Measurements from ENCODE around the gene SGCA.

SGCA gene

DNA sequence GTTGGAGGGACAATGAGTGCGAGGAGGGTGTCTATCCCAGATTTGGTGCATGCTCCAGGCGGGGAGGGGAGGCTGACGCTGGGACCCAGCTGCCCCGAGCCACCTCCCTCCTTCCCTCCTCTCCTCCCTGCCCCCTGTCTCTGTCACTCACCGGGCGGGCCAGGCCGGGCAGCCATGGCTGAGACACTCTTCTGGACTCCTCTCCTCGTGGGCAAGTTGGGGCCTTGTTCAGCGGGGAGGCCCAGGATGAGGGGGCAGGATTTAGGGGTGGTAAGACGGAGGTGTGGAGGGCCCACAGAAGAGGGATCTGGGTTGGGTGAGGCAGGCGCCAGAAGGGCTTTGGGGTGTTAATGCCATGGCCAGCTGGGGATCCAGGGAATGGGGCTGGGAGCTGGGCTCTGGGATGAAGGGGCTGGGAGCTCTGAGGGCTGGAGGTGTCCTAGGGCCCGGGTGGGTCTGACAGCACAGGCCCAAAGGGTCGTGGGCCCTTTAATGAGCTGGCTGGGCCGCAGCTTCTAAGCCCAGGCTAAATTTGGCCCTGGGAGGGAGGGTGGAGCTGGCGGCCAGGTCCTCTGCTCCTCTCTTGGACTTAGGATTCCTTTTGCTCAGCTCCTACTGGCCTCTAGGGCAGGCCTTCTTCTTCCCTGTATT is at the start of gene SGCA:
TSS of gene SGCA (plus strand) at position 139 of the 651 bp plus-strand sequence. CDS start at position 175, 36 bp downstream.
- no peak for DNase-seq

DNA sequence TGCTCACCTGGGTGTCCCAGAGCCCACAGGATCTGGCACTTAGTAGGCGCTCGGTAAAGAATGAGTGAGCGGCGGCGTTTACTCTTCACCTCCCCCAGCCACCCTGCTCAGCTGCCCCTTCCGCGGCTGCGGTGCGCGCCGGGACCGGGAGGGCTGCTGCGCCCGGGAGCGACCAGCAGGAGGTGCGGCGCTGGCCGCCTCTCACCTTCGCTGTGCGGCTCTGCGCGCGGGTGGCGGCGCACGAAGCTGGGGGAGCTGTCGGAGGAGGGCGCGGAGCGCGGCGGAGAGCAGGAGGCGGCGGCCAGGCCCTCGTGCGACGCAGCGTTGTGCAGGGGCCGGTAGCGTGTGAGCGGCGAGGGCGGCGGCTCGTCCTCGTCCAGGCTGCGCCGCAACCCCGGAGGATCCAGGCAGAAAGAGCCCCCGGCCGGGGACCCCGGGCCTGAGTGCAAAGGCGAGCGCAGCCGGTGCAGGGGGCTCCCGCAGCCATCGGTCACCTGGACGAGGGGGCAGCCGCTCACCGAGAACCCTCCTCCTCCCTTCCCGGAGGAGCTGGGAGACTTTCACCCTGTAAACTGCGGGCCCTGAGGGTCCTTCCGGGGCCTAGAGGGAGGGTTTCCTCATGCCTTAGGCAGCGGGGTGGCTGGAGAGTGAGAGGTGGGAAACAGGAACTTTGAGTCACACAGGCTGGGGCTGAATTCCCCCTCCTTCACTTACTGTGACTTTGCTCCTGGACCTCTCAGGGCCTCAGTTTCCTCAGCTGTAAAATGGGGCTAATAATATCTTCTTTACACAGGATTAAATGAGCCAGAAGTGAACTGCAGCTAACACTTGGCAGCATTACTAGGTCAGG is 48.4 kb upstream of the SGCA start:
- no peak for DNase-seq

DNA sequence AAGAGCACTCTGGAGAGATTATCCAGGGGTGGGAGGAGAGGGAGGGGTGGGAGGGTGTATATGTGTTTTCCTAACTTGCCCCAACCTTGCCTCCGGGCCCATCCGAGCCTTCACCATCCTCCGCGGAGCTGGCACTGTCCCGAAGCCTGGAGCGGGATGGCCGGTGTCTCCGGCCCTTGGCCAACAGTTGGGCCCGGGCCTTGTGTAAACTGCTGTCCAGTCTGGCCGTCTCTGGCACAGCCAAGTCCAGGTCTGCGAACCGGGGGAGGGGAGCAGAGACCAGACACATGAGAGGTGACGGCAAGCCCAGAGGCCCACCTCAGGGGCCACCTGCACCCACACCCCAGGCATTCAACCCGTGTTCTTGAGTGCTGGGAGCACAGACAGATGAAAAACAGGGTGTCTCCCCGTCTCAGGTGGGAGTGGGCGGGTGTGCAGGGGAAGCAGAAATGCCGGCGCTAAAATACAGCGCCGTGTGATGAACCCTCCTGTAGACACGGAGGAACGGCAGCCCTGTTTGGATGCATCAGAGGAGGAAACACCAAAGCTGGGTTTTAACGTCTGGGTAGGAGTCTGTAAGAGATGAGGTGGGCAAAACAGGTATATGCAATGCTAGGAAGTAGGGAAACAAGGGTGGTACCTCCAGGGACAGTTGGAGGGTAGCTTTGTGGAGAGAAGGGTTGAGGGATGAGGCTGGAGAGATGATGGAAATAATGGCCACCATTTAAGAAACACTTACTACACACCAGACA is 47.6 kb upstream of the SGCA start:
- DNase-seq: no peak

DNA sequence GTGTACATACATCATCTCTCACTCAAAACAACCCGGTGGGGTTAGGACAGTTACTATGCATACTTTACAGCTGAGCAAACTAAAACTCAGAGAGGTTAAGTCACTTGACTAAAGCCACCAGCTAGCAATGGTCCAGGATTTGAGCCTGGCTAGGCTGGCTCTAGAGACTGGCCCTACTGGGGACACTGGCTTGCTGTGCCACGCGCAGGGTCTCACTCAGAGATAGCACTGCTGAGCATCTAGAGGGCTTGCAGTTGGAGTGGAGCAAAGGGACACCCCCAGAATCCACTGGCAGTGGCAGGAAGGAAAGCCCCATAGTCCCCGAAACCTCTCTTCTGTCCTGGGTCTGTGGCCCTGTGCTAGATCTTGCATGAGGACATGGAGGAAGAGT is 47.0 kb upstream of the SGCA start:
- no peak for DNase-seq

DNA sequence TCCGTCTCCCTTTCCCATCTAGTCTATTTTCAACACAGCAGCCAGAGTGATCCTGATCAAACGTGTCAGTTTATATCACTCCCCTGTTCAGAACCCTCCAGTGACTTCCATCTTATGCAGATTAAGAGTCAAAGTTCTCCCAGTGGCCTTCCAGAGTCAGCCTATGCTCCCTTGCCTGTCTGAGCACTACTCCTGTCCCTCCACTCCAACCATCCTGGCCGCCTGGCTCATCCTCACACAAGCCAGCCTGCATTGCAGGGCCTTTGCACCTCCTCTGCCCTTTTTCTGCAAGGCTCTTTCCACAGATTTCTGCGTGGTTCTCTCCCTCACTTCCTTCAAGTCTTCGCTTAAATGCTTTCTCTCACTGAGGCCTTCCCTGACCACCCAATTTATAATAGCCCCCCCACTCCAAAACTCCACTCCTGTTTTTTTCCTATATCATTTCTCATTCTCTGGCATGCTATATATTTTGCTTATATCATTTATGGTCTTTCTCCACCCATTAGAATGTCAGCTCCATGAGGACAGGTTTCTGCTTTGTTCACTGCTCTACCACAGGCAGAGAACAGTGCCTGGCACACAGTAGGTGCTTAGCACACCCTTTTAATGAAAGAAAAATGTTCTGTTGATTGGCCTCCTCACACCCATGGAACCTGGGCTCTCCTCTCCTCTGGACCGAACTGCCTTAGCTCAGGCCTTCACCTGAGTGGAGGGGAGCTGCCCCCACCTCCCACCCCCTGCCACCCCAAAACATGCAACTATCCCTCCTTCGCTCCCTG is 45.1 kb upstream of the SGCA start:
- no peak for DNase-seq

DNA sequence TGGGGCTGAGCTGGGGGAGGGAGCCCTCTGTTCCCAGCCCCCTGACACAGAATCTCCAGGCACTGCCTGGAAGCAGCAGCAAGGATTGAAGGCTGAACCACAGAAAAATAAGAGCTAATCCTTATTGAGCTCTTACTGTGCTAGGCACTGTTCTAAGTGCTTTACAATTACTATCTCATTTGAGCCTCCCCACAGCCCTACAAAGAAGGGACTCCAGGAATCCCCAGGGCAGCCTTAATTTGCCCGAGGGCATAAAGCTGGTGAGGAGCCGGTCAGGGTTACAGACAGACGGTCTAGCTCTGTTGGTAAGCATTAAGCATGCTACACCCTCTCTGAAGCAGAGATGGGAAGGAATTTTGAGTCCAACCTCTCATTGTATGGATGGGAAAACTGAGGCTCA is 42.9 kb upstream of the SGCA start:
- no peak for DNase-seq

DNA sequence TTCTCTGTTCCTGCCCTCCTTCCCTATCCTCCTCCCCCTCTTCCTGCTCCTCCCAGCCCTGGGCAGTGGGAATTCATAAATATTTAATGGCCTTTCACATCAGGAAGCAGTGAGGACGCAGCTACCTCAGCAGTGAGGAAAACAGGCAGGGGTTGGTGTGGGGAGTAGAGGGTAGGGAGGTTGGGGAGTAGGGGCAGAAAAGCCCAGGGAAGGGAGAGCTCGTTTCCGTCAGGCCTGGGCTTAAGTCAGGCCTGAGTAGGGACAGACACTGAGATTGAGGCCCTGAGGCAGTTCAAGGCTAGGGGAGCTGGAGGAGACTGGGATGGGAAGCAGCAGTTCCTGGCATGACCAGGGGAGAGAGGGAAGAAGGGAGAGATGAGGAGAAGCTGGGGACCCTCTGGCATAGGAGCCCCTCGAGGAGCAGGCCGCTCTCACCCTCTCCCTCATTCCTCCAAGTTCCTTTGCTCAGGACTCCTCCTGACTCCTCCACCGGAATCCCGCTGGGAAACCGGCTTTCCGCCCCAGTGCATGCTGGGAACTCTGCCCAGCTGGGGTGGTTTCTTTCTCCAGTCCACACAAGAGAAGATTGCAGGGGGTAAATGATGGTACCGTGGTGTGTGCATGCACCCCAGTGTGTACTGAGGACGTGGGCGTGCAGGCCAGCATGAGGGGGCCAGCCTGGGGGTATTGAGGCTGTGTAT is 42.0 kb upstream of the SGCA start:
- no peak for DNase-seq

DNA sequence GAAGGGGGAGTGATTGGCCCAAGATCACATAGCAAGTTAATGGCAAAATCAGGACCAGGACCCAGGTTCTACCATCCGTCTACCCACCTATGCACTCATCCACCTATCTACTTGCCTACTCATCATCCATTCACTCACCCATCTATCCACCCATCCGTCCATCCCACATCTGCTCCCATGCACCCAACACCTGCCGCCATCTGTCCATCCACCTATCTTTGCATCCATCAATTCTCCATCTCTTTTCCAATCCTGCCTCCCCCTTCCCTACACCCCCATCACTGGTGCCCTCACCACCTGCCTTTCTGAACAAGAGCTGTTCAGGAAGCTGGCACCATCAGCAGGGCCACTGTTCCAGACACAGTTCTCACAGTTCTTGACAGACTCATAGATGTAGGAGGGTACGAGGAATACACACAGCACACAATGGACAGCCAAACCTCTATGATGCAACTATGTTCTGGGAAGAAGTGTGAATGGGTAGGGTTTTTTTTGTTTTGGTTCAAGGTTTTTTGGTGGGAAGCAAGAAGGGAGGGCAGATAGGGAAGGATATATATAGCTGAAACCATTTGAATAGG is 40.3 kb upstream of the SGCA start:
- no peak for DNase-seq

DNA sequence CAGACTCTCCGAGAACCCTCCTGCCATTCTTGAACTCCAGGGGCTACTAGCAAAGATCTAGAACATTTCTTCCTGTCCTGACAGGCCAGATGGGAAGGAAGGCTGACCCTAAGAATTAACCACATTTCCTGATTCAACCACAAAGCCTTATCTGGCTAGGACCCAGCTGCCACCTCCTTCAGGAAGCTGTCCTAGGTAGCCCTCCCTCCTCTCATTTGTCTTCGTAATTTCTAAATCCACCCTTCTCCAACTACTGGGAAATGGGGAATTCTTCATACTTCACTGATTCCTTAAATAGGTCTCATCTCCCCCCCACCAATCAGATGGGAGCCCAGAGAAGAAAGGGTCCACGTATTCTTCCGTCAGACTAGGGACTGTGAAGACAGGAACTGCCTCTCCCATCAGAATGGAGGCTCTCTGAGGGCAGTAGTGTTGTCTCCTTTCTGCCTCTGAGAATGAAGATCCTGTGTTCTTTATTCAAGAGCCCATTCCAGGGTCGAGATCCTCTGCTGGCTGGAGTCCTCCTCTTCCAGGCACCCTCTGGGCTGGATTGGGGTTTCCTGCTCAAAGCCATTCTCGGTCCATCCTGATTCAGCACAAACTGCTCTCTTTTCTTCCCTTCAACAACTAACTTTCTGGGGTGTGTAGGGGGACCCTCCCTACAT is 38.0 kb upstream of the SGCA start:
- no peak for DNase-seq

DNA sequence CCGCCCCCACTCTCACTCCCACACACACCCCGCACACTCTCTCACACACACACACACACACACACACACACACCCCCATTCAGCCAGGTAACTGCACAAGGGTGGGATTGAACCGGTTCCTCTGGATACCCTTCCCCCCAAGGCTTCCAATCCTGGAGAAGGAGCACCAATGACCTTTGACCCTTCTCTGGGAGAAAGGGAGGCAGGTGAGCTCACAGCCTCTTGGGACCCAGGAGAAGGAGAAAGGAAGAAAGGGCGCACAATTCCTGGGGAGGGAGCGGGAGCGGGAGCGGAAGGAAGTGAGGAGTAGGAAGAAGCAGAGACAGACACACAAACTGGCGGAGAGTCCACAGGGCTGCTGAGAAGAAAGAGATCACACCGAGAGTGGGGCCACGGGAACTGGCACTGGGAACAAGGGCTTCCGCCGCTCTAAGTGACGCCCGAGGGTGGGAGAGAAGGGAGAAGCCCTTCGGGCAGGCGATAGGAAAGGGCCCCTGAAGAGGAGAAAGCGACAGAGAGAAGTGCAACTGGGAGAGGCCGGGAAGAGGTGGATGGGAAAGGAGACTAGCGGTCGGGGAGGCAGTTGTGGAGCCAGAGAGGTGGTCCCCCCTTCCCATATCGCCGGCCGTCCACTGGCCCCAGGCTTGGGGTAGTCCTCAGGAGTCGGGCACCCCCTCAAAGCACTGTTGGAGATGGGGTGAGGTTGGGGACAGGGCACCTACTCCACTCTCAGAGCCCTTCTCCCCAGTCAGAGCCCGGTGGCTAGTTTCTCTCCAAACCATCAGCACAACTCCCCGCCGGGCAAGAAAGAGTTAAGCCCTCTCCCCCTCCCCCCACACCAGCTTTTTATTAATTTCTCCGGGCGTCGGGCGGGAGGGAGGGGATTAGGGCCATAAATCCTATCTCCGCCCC is 37.1 kb upstream of the SGCA start:
- DNase-seq: no peak

DNA sequence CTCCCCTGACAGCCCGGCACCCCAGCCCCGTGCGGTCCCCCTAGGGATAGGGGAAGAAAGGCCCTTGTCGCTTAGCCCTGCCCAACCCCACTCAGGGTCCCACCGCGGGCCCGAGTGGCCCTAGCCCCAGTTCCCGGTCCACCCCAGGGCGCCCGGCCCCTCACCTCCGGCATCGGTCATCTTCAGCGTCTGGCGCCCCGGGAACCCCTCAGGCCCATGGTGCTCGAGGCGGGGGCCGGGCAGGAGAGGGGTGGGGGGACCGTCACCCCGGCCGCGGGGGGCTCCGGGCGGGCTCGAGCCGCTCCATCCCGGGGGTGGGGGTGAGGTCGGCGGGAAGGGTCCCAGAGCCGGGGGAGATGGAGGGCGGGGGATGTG is 36.5 kb upstream of the SGCA start:
- no peak for DNase-seq

DNA sequence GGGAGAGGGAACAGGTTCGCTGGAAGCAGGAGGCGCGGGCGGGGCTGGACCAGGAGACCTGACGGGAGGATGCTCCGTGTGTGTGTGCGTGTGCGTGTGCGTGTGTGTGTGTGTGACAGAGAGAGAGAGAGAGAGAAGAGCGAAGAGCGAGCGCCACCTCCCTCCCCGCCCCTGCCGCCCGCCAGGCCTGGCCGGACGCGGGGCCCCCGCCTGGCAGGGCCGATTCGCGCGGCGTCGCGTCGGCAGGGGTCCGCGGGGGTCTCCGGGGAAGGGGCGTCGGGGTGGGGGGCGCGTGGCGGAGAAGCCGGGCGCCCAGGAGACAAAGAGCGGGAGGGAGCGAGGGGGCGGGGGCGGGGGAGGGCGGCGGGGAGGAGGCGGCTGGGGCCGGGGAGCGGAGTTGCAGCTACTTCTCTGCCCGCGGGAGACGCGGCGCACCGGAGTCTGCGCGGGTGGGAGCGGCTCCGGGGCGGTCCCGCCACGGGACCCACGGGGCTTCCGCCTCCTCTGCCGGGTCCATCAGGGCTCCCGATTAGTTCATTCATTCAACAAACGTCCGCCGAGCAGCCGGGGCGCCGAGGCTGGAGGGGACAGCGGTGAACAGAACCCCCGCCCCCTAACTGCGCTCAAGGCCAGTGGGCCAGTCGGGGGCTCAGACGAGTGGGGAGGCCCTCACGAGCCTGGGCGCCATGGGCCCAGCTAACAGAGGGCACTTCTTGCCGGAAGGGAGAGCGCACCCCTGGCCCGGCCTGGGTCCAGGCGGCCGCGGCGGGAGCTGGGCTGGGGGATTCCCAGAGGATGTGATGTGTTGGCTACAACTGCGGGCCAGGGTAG is 35.9 kb upstream of the SGCA start, which contains the start of gene SAMD14:
TSS of gene SAMD14 (minus strand) at position 433 of the 831 bp plus-strand sequence. CDS start 5,201 bp downstream, outside the sequence.
- DNase-seq: no peak

DNA sequence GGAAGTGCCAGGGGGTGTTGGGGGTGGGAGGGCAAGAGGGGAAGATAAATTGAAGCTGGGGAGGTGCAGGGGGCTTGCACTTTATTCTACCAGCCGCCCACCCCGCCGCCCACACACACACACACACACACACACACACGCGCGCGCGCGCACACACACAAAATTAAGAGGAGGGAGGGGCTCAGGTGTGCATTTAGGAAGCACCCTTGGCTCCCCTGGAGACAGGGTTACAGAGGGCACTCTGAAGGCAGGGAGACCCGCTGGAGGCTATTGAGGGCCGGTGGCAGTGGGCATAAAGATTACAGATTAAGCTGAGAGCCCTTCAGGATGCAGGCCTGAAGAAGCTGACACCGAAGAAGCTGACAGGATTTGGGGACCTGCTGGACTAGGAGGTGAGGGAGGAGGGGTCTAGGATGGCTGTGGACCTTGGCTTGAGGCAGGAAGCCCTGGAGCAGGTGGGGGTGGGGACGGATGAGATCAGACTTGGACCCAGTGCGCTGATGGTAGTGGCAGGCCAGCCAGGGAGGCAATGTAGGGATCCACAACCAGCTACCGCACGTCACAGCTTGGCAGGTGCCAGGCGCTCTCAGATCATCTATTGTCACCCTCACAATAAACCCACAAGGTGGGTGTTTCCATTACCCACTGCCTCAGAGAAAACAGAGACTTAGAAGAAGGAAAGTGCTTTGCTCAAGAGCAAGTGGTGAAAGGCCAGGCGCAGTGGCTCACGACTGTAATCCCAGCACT is 35.1 kb upstream of the SGCA start:
- no peak for DNase-seq

DNA sequence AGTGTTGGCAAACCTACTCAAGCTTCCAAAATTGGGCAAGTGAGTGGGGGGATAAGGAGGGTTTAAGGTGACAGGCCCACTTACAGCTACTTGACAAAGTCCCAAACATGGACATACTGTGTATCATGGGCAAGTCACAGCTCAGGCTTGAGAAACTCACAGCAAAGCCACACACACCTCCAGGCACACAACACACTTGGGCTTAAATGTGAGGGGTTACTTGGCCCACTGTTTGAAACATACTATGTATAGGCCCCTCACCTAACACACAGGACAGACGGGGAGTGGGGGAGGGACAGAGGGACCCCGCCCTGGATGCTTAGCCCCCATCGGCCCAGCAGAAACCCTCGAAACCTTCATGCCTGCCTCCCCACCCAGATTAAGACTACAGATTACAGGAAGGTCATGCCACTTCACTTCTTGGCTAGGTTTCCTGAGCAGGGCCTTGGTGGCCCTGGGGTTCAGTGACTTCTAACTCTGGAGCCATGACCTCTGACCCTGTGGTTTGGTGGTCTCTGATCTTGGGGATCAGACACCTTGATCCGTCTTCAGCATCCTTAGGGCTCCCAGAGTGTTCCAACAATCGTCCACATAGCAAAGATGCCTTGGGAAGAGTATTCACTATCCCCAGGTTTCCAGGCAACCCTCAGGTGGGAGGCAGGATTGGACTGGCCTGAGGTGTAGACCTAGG is 33.6 kb upstream of the SGCA start:
- DNase-seq: no peak

DNA sequence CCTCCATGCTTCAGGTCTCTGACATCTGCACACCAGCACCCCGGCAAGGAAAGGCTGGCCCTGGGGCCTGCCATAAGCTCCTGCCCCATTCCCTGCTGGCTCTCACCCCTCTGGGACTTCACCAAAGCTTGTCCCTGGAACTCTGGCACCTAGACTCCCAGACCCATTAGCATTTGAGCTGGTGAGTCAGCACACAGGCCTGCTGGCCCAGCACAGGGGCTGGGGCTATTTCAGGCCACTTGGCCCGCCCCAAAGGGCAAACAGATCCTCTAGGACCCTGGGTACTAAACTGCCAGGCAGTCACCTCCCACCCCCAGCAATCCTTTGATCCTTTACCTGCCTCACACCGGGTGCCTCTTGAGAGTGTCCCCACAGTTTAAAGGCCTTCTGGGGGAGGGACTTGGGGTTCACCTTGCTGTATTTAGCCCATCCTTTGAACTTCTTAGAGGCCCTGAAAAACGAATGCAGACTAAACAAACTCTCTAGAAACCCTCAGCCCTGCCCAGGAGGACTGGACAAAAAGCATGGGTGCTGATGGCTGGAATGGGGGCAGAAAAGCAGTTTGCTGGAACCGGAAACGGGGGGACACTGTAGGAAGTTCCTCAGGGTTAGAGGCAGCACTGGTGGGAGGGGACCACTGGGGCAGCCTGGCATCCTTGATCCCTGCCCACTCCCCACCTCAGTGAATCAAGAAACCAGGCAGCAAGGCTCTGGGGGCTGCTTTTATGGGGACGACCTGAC is 32.6 kb upstream of the SGCA start:
- DNase-seq: no peak

DNA sequence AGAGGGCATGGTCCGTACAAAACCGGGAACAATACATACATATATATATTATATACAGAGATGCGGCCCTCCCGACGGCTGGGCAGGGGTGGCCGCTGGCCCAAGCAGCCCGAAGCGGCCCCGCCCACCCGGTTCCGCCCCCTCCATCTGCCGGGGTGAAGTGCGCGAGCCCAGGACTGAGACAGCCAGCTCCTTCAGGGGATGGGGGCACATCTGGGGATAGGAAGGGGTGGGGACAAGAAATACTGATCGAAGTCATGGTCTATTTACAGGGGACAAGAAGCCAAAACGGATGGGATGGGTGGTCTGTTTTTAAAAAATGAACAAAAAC is 32.1 kb upstream of the SGCA start:
- DNase-seq: no peak

Data from DMS79 (cell line).